ENCODE results near the gene NYAP1.
"Not testable (repeated sequence)": the region's sequence is repeated elsewhere in the genome, so short reads cannot be mapped to it uniquely, and the experiment has no call there.

NYAP1 gene

GRCh38 chr7:100483722-100484672, at the start of gene NYAP1:
Gene NYAP1 (plus strand): TSS chr7:100483927. CDS start chr7:100485312, 1,385 bp downstream.
- peak; percentile 52 to 82 for DNase-seq

- no peak for DNase-seq
Observed at GRCh38 chr7:100434297-100435144, 49.2 kb upstream of the NYAP1 start.

- DNase-seq = peak in 1 of 2 experiments; percentile 24
Observed at GRCh38 chr7:100435401-100436304, 48.1 kb upstream of the NYAP1 start.

GRCh38 chr7:100437150-100438100, 46.3 kb upstream of the NYAP1 start:
- DNase-seq = no peak

- DNase-seq = no peak
Observed at GRCh38 chr7:100438172-100438571, 45.6 kb upstream of the NYAP1 start.

- not testable (repeated sequence) for DNase-seq
Observed at GRCh38 chr7:100438731-100439130, 45.0 kb upstream of the NYAP1 start.

- DNase-seq = not testable (repeated sequence)
Observed at GRCh38 chr7:100439244-100439643, 44.5 kb upstream of the NYAP1 start.

GRCh38 chr7:100441641-100442535, 41.8 kb upstream of the NYAP1 start:
- DNase-seq = no peak

GRCh38 chr7:100443096-100443840, 40.5 kb upstream of the NYAP1 start:
- DNase-seq = no peak

- no peak for DNase-seq
Observed at GRCh38 chr7:100444311-100445278, 39.1 kb upstream of the NYAP1 start.

GRCh38 chr7:100446040-100446439, 37.7 kb upstream of the NYAP1 start:
- no peak for DNase-seq

GRCh38 chr7:100447363-100447762, 36.4 kb upstream of the NYAP1 start:
- DNase-seq = not testable (repeated sequence)

GRCh38 chr7:100449190-100449795, 34.4 kb upstream of the NYAP1 start:
- DNase-seq = no peak

- no peak for DNase-seq
Observed at GRCh38 chr7:100452513-100452912, 31.2 kb upstream of the NYAP1 start.

GRCh38 chr7:100453854-100454253, 29.9 kb upstream of the NYAP1 start:
- DNase-seq = not testable (repeated sequence)

GRCh38 chr7:100455206-100455605, 28.5 kb upstream of the NYAP1 start:
- DNase-seq = no peak

GRCh38 chr7:100456562-100456961, 27.2 kb upstream of the NYAP1 start:
- no peak for DNase-seq

GRCh38 chr7:100457033-100457432, 26.7 kb upstream of the NYAP1 start:
- DNase-seq = no peak

Measured in NCI-H1930 (cell line).